GM18861 (cell line): ENCODE results near the gene EFNA5.
"Not testable (repeated sequence)": the region's sequence is repeated elsewhere in the genome, so short reads cannot be mapped to it uniquely, and the experiment has no call there.

Source experiments
- ATAC-seq: cut with Tn5 transposase; IDR thresholded peaks from one replicate; pipeline ENCODE4 v1.9.1; 2021; ENCODE audit not compliant: unreplicated experiment

Gene EFNA5

DNA sequence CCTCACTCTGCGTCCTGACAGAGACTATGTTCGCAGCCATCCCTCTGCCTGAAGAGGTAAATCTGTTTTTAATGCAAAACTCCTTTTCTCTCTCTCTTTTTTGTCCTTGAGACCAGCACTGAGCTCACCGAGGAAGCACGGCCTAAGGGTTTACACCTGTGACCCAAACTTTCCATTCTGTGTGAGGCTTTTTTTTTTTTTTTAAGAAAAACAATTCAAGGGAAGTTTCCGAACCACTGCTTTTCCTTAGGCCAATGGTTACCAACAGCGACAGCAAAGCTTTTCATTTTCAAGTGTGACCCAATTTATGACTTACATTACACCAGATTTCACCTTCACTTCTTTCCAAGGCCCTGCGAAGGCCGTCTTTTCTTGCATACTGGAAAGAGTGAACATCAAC lies 205.9 kb downstream of the EFNA5 start:
- no peak for ATAC-seq

DNA sequence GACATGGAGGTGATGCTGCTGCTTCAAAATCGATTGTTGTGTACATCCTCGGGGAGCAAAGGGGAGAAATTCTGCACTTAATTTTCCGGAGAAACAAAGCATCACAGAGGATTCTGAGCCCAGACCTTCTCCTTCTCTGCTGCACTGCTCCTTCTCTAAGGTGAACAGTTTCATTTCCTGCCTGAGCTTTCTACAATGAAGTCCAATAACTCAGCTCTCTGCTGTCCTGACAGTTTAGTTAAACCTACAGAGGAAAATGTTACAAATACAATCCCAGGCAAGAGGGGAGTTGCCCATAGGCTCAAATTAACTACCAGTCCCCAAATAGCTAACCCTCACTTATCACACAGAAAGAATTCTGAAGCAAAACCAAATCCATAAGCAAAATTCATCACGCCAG lies 206.3 kb downstream of the EFNA5 start:
- ATAC-seq = peak; percentile 40

DNA sequence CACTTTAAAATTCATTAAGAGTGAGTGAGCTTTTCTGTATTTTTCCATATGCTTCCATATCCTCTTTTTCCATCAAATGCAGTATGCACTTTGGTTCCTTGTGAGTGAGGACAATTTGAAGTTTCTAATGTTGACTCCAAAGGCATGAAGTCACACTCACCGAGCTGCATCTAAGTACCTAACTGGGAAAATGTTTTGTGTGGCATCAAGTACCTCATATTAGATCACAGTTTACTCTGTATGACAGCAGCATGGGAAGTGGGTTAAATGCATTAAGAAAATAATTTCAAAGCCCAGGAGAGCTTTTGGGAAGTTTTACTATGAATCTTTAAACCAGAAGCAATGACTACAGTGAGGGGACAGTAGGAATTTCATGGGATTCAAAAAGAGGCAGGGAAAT lies 207.0 kb downstream of the EFNA5 start:
- no peak for ATAC-seq

DNA sequence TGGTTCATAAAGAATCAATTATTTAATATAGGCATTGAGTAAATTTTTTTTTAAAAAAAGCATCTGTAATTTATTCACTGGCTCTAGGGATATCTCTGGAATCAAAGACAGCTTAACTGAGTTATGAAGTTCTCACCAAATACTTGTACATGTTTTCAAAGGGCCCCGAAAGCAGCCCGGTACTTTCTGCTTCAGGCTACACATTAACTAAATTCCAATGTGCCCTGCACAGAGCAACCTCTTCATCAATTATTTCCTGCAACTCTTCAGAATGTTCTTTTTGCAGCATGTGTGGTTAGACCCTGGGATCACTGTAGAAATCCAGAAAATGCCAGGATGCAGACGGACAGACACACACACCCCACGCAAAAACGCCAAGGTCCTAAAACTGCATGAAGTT lies 209.0 kb downstream of the EFNA5 start:
- ATAC-seq = no peak

DNA sequence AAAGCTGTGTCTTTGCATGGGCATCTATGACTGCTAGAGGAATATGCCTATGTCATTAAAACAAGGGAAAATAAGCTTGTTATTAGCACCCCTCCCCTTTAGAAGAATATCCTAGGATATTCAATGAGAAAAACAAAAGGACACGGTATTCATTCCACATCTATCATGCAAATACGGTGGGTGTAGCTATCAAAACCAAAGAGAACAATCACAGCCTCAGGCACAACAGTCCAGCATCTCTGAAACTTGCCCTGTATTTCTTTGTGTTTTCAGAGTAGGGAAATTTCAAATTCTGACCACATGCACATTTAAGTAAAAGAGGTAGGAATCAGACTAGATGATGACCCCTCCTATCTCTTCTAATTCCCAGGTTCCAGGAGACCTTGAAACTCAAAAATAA lies 209.9 kb downstream of the EFNA5 start:
- no peak for ATAC-seq

DNA sequence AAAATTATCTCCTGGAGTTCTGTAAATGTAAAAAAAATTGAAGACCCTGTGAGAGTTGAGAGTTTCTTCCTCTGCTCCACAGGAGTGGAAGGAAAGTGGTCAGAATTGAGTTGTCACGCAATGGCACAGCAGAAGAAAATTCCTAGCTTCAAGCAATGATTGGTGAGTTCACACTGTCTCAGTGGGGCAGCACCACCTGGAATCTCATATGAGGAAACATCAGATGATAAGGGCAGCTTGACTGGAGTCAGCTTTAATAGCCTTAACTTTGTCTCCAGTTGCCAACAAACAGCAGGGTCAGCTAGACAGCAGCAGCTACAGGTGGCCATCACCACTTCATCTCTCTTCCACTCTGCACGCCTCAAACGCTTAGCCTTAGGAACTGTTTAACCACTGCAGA lies 211.1 kb downstream of the EFNA5 start:
- ATAC-seq = no peak

DNA sequence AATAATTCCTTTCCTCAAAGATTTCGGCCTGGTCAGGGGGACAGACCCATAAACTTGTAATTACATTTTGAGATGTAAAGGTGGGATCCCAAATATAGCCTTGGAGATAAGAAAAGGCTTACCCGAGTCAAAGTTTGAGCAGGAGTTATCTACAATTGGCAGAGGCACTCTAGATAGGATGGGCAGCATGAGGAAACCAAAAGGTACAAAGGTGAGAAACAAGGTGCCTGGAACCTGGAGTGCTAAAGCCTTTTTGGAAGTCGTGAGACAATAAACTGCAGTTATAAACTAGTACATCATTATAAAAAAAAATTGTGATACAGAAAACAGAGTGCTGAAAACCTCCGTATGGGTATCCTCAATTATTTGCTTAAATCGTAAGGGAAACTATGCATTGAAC lies 212.4 kb downstream of the EFNA5 start:
- no peak for ATAC-seq

DNA sequence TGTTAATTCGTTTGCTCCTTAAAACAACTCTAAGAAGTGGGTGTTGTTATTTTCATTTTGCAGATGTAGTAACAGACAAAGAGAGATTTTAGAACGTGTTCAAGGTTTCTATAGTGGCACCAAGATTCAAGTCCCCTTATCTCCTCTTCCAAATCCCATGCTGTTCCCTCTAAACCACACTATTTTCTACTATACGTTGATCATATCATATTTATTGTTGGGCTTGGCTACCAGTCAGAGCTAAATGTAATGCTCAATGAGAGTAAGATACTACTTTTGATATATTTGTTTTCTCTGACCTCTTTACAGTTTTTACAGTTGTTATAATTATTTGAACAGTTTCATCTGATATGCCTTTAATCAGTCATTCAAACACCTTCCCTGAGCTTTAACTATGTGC lies 212.9 kb downstream of the EFNA5 start:
- no peak for ATAC-seq

DNA sequence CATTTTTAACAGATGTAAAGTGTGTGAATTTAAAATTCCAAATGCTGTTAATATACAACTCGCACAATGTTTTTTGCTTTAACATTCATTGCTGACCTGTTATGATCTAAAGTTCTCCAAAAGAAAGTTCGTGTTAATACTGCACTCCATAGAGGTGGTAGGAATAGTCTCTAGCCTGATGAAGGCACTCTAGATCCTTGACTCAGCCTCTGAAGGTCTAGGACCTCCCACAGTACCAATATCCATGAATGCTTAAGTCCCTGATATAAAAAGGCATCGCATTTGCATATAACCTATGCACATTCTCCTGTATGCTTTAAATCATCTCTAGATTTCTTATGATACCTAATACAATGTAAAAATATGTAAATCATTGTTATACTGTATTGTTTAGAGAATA lies 213.6 kb downstream of the EFNA5 start:
- ATAC-seq = no peak

DNA sequence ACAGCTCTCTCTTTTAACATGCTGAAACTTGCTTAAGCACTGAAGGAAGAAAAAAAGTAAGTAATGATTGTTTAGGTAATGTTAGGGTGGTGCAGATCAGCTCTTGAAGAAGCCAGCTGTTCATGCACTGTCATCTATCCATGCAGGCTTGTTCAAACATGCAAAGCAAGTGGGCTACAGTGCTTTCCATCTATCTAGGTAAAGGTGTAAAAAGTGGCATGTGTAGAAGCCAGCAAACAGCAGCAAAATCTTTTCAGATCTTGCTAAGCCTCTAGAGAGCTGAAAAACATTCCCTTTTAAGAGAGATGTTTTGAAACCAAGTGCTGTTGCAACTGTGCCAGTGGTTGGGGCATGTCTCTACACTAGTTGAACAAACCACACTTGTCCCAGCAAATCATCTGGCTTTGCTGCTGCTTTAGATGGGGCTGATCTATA lies 214.4 kb downstream of the EFNA5 start:
- ATAC-seq = peak; percentile 92

DNA sequence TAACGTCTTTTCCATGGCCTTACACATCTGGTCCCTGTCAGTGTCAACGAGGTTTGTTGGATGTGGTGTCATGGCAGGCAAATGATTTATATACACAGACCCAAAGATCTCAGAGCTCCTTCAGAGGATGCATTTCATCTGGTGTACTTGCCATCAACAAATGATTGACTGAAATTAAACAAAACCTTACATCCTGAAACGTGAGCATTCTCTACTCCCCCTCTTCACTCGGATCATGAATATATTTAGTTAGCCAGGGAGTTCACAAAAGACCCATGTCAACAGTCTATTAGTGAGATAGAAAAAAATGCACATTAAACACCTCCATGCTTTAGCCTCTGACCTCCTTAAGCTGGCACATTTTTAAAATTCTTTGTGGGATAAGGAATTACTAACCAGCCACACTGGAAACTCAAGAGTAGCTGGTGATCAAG lies 215.6 kb downstream of the EFNA5 start:
- no peak for ATAC-seq

DNA sequence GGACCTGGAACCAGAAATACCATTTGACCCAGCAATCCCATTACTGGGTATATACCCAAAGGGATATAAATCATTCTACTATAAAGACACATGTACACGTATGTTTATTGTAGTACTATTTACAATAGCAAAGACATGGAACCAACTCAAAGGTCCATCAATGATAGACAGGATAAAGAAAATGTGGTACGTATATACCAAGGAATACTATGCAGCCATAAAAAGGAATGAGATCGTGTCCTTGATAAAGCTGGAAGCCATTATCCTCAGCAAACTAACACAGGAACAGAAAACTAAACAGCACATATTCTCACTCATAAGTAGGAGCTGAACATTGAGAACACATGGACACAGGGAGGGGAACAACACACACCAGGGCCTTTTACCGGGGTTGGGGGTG lies 218.9 kb downstream of the EFNA5 start:
- not testable (repeated sequence) for ATAC-seq

DNA sequence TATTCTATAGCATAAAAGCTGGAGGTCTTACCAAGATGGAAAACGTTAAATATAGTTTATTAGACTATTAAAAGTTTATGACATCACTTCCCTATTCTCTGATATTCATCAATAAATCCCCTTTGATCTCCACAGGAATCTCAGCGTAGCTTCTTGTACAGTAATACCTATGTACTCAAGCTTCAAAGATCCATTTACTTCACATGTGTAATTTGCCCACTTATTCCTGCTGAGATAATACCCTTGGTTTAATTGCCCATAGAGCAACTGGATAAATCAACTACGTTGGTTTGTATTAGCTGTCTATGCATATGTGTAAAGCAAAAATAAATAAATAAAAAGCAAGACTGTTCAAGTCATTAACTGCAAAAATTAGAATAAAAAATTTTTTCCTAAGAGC lies 219.7 kb downstream of the EFNA5 start:
- no peak for ATAC-seq

DNA sequence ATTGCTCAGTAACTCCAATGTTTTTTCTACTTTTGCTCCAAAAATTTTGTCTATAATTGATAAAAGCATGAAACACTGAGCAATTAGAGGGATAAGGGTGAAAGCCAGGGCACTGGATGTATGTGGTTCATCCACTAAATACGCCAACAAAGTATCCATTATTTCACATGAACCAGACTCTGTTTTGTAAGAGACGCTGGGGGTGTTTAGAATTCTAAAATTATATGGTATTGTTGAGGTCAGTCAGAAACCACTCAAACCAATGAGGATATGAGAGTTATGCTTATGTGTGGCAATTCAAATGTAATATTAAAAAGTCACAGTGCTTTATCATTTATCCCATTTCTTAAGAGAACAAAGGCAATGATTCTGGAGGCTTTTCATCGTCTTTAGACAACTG lies 220.2 kb downstream of the EFNA5 start:
- no peak for ATAC-seq

DNA sequence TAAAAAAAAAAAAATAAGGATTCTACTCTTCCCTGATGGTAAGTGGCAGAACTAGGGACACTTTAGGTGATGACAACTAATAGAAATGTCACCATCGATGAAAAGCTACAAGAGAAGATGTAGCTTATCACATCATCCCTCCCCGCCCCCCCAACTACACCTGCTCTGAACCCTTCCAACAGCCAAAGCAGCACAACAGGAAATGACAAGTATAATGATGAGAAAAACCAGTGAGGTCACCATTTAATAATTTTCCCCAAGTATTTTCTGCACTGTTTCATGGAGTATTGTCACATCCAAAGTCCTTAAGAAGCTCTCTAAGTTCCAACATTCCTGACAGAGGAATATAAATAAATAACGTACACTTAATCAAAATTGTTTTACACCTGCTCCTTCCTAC lies 221.4 kb downstream of the EFNA5 start:
- no peak for ATAC-seq

DNA sequence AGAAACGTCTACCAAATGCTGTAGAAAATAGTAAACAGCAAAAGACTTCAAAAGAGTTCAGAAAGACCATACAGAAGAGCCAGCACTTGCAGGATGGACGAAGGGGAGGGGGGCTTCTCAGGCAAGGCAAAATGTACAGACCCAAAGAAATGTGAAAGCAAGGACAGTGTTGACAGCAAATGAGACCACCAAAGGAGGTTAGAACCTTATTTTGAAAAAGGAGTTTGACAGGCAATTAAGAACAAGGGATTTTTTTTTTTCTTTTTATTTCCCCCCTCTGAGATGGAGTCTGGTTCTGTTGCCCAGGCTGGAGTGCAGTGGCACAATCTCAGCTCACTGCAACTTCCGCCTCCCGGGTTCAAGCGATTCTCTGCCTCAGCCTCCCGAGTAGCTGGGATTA lies 223.2 kb downstream of the EFNA5 start:
- ATAC-seq = no peak

DNA sequence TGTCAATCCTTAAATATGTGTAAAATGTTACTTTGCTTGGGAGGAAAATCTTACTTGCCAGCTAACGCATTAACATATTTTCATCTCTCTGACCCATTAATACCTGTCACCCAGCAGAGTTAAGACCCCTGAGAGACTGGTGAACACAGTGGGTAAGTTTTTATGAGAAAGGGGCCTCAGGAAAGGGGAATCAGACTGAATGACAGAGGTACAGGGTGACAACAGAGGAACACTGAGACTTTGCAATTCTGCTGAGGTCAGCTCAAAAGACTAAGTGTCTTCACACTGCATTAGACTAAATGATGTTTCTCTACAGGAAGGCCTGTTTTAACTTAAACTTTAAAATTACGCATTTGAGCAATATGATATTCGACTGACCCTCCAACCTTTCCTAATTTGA lies 223.8 kb downstream of the EFNA5 start:
- ATAC-seq = no peak

DNA sequence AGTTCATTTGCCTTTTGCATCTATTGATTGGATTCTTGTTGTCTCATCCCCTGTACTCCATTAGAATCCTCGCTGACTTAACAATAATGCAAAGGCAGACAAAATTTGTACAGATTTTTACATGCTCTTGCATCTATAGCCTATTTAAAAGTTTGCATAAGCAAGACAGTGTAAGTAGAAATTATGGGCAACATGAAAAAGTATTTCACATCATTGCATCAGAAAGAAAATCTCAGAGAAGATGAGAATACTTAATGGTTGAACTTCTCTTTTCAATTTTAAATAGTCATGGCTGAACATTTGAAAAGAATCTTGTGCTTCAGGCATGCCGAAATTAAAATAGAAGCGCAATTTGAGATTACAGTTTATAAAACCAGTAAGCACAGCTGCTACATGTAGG lies 226.4 kb downstream of the EFNA5 start:
- no peak for ATAC-seq

DNA sequence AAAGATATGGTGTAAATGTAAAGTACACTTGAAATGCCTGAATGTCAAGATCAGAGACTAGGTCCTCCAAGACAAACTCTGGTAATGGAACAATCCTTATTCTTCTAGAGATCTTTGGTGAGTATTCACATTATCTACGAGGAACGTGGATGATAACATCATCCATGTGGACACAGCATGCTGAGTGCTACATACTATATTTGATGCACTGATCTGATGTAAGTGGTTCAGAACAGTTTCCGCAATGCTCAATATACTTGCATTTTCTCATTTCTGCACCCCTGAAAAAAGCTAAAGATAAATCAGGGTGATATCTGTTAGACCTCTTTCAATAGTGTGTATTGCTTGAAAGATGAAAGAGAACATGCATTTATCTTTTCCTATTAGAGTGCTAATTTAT lies 226.8 kb downstream of the EFNA5 start:
- ATAC-seq = no peak

DNA sequence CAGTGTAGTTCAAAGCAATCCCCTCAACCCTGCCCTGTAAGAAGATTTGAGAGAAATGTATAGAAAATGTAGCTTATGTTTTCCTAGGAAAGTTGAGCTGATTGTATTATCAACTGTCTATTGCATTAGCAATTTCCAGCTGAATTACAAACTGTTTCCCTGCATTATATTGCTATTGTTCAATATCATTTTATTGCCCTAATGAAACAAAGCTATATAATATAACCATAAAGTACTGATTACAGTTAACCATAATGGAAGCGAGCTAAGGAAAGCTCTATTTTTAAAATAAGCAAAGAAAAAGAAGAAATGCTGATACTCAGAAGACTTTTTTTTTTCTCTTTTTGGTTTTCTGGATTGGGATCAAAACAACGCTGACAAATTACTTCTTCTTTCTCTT lies 228.3 kb downstream of the EFNA5 start:
- no peak for ATAC-seq

DNA sequence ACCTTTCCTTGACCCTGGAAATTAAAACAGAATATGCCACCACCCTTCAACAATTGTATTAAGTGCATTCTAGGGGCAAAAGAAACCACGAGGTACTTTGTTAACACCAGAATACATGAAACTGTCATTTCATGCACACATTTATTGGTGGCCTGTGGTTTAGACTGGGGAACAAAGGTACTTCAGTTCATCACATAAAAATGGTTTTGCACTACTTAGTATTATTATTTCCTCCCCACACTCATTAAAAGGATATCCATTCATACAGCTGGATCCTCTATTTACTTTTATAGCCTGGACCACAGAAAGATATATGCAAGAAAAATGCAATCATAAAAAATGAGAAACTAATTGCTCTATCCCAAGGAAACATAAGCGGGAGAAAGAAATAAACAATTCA lies 230.9 kb downstream of the EFNA5 start:
- ATAC-seq = no peak

DNA sequence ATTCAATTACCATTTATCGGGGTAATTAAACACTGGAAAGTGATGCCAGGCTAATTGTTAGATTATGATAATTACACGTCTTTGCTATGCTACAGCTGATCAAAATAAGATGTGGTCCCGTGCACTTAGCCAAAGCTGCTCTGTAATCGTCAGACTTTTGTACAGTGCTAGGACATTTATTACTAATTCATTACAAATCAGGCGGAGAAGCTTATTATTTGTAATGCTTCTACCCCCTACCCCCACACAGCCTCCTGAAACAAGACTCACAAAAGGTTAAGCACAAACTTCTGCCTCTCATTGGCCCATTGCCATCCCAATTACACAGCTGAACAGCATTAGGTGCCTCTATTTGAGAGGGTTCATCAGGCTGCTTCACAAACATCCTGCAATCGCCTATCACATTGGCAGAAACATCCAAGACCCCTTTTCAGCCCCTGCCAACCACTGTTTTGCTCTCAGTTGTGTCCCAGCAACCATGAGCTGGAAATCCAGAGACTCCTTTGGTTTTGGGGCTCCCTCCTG lies 232.7 kb downstream of the EFNA5 start:
- ATAC-seq = no peak

DNA sequence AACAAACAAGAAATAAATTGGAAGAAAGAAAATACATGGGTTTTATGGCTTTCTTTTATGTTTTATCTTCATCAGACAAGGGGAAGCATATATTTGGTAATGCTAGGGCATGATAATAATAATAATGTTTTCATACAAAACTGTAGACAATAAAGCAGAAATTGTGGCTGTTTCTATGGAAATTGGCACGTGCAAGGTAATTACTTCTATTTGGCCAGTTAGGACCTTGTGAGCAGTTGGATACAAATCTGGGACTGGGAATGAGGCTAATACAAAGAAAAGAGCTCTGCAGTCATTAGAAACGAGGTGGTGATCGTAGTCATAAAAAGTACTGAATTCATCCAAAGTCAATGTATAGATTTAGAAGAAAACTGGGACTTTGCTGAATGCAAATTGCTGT lies 233.6 kb downstream of the EFNA5 start:
- ATAC-seq = no peak

DNA sequence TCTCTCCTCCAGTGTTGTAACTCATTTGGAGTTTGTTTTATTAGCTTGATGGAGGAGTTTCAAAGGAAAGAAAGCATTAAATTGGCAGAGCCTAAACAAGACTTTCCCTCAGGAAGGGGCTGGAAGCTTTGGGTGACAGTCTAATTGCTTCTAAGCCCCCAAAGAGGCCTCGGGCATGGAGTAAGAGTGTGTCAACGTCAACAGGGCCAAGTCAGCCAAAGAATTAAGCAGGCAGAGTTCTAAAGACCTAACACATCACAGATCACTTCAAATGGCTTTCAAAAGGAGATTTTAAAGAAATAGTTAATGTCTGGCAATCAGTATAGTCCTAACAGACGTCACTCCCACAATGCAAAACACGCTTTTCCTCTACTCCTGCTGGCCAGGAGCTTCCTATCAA lies 234.5 kb downstream of the EFNA5 start:
- ATAC-seq = no peak
